ENCODE results near the gene IGHMBP2. TPM values are rescaled to one million over a fixed set of nuclear protein-coding genes. Genes with fewer than 3 reads are reported as not detected.

The IGHMBP2 gene
- total RNA-seq, 4 donors from 2014 or later: 25.2 to 195 (median 111) TPM

DNA sequence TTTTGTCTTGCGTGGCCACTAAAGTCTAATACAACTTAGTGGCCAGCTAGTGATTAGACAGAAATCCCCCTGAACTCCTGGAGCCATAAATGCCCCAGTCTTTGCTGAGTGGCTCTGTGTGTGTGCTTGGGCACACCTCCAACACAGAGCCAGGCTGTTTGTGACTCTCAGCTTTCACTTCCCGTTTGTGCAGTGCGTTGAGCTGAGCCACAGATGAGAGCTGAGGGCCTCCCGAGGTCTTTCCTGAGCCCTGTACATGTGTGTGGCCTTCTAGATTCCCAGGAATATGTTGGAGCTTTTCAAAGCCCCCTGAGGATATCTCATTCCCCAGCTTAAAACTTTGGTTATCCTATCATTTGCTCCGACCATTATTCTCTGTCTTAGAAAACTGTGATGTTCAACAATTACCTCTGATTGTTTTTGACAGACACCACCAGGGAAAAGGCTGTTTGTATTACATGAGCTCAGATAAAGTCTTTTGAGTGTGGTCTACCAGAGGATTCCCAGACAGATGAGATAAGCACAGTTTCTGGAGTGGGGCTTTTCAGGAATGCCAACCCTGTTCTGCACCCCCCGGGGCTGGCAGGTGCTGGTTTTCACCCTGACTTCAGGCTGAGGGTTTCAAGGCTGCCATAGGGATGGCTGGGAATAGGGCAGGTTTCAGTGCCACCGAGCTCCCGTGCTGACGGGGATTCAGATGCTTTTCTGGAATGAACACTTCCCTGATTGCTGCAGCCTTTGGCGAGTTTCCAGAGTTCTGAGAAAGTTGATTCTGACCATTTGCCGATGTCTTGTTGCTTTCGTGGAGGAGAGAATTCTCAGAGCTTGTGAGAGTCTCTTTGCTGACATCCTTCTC, 23.8 kb downstream of the IGHMBP2 start:
- peaks cover 0 to 41% (median 19%) of the 10 kb centered on the region in 4 donors for H3K36me3 ChIP-seq
- H3K9me3 ChIP-seq: peaks cover 16 to 17% of the 10 kb centered on the region in 2 donors
- peak overlapping the region; percentile 68 to 73 (median 70) for H3K27ac ChIP-seq
- H3K4me1 ChIP-seq: peaks cover 0 to 18% (median 12%) of the 10 kb centered on the region in 4 donors
- no peak overlapping the region for H3K4me3 ChIP-seq
- no peaks in the 10 kb centered on the region for H3K27me3 ChIP-seq
- peak; percentile 37 for DNase-seq
- in situ Hi-C loops (cut with MboI; ENCODE audit: low pct_ligation_motif_present in 1 of 4, low pct_unique_long_range_greater_than_20kb in 1 of 4, low sequenced_read_pairs in 3 of 4): no loop called here
- 58 to 86% methylated on average over 4 to 12 of the region's 12 CpGs for whole genome bisulfite sequencing, 2 donors (ENCODE audit: low coverage in 1 of 2)
- TF ChIP-seq POLR2AphosphoS5 (IDR thresholded peaks at IDR 0.05): no peak
- intact Hi-C loops (cut with DNase I; ENCODE audit: low total_unique reads): loop anchor here (5.0 kb wide), 1 partner anchor 80 kb away; no protein-coding TSS in a partner anchor

DNA sequence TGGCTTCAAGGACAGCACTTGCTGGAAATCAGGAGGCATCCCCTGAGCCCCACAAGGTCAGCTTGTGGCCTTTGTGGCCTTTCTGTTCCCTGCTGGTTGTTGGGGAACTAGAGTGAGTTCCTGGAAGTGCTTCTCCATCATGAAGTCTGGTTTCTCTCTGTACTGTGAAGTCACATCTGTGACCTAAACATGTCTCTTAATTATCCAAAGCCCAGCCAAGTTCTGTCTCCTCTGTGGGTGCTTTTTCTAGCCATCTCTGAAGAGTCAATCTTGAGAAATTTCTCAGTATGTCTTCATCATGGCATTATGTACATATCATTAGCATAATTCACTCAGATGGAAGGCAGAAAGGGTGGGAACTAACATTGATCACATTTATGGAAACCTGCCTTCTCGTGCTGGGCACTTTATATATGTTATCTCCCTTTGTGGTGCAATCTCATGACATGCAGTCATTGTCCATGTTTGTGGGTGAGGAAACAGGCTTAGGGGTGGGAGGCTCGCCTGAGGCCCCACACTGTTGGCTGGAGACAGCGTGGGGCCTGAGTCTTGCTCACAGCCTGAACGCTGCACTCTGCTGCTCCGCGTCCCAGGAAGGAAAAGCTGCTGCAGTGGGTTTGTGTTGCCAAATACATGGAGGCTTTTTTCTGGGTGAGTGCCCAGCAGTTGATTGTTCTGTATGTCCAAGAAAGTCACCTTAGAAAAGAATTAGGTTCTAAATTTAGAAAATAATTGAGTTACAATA, 24.6 kb downstream of the IGHMBP2 start:
- 92% methylated on average over 6 of the region's 6 CpGs; no CpG with 5 or more reads in 1 of the 2 donors for WGBS, 2 donors (ENCODE audit: low coverage in 1 of 2)
- in situ Hi-C loops (cut with MboI; ENCODE audit: low pct_ligation_motif_present in 1 of 4, low pct_unique_long_range_greater_than_20kb in 1 of 4, low sequenced_read_pairs in 3 of 4) (no loop called here), intact Hi-C loops (cut with DNase I; ENCODE audit: low total_unique reads) (loop anchor here (5.0 kb wide), 1 partner anchor 79 kb away; no protein-coding TSS in a partner anchor)
- Histone ChIP-seq H3K27me3 (no peaks in the 10 kb centered on the region), H3K36me3 (peaks cover 0 to 40% (median 18%) of the 10 kb centered on the region in 4 donors), H3K4me3 (no peak overlapping the region), H3K27ac (peak overlapping the region; percentile 68 to 73 (median 70)), H3K9me3 (peaks cover 16 to 17% of the 10 kb centered on the region in 2 donors), H3K4me1 (peaks cover 0 to 18% (median 12%) of the 10 kb centered on the region in 4 donors)
- no peak for DNase-seq
- no peak for TF ChIP-seq POLR2A (IDR thresholded peaks at IDR 0.05)
- peak; percentile 36 to 72 (median 65) for TF ChIP-seq POLR2AphosphoS5 (IDR thresholded peaks at IDR 0.05)
- peak; percentile 86 for TF ChIP-seq EP300 (IDR thresholded peaks at IDR 0.05; ENCODE audit: low read depth)

DNA sequence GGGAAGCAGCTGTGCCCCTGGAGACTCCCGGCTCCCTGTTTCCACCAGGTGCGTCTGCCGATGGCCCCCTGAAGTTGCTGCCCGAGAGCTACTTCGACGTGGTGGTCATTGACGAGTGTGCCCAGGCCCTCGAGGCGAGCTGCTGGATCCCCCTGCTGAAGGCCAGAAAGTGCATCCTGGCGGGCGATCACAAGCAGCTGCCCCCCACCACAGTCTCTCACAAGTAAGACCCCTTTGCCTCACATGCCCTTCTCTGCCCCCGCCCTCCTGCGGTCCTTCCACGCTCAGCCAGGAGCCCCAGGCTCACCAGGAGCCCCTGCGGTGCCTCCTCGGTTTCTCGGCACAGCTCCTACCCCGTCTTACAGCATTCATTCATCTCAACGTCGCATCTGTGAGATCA, 25.4 kb downstream of the IGHMBP2 start:
- in situ Hi-C loops (cut with MboI; ENCODE audit: low pct_ligation_motif_present in 1 of 4, low pct_unique_long_range_greater_than_20kb in 1 of 4, low sequenced_read_pairs in 3 of 4): no loop called here

DNA sequence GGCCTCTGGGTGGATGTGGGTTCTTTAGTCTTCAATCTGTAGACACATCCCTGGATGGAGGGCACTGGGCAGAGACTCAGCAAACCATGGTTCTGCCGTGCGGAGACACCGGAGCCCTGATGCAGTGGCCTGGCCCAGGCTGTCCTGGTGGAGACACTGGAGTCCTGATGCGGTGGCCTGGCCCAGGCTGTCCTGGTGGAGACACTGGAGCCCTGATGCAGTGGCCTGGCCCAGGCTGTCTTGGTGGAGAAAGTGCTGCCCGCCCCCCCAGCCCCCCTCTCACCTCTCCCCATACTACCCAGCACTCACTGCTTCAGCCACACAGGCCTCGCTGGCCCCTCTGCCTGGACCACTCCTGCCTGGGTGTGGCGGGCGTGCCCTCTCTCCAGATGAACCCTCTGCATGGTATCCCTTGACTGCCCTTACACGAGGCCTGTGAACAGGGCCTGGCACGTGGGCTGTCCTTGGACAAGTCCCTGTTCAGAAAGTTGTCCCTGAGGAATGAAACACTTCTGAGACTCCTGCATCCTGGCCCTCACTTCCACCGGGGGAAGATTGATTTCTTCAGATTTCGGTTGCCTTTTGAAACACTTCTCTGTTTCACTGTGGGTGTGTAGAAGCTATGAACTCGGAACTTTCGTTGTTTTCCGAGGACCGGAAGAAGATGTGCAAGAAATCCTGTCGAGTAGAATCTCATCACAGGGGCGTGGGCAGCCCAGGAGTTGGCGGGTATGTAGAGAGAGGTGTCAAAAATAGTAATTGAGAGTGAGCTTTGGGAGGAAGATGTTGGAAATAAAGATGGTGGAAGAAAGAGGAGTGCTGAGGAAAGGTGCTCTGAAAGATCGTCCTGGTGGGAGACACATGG, 26.2 kb downstream of the IGHMBP2 start:
- Histone ChIP-seq H3K4me3 (no peak overlapping the region), H3K9me3 (peaks cover 10% of the 10 kb centered on the region in 2 donors), H3K27ac (peak overlapping the region in 2 of 4 donors; percentile 68 to 73), H3K4me1 (peaks cover 0 to 18% (median 11%) of the 10 kb centered on the region in 4 donors), H3K36me3 (peaks cover 0 to 32% (median 13%) of the 10 kb centered on the region in 4 donors), H3K27me3 (no peaks in the 10 kb centered on the region)
- in situ Hi-C loops (cut with MboI; ENCODE audit: low pct_ligation_motif_present in 1 of 4, low pct_unique_long_range_greater_than_20kb in 1 of 4, low sequenced_read_pairs in 3 of 4): no loop called here
- intact Hi-C loops (cut with DNase I; ENCODE audit: low total_unique reads): loop anchor here (5.0 kb wide), 1 partner anchor 77 kb away; no protein-coding TSS in a partner anchor
- 95 to 100% methylated on average over 6 to 19 of the region's 20 CpGs for WGBS, 2 donors (ENCODE audit: low coverage in 1 of 2)
- DNase-seq: no peak
- TF ChIP-seq EP300 (IDR thresholded peaks at IDR 0.05; ENCODE audit: low read depth) (no peak), POLR2AphosphoS5 (IDR thresholded peaks at IDR 0.05) (no peak)

More for the DNA sequence above, 25.4 kb downstream of the IGHMBP2 start:
- intact Hi-C loops (cut with DNase I; ENCODE audit: low total_unique reads): loop anchor here (5.0 kb wide), 1 partner anchor 78 kb away; no protein-coding TSS in a partner anchor
- Histone ChIP-seq H3K4me1 (peaks cover 0 to 18% (median 11%) of the 10 kb centered on the region in 4 donors), H3K36me3 (peaks cover 0 to 40% (median 17%) of the 10 kb centered on the region in 4 donors), H3K27ac (peak overlapping the region; percentile 68 to 73 (median 70)), H3K9me3 (peaks cover 16 to 17% of the 10 kb centered on the region in 2 donors), H3K4me3 (no peak overlapping the region), H3K27me3 (no peaks in the 10 kb centered on the region)
- TF ChIP-seq POLR2AphosphoS5 (IDR thresholded peaks at IDR 0.05) (no peak), EP300 (IDR thresholded peaks at IDR 0.05; ENCODE audit: low read depth) (no peak), POLR2A (IDR thresholded peaks at IDR 0.05) (no peak)
- WGBS, 2 donors (ENCODE audit: low coverage in 1 of 2): 96 to 100% methylated on average over 3 to 19 of the region's 20 CpGs
- DNase-seq: no peak

DNA sequence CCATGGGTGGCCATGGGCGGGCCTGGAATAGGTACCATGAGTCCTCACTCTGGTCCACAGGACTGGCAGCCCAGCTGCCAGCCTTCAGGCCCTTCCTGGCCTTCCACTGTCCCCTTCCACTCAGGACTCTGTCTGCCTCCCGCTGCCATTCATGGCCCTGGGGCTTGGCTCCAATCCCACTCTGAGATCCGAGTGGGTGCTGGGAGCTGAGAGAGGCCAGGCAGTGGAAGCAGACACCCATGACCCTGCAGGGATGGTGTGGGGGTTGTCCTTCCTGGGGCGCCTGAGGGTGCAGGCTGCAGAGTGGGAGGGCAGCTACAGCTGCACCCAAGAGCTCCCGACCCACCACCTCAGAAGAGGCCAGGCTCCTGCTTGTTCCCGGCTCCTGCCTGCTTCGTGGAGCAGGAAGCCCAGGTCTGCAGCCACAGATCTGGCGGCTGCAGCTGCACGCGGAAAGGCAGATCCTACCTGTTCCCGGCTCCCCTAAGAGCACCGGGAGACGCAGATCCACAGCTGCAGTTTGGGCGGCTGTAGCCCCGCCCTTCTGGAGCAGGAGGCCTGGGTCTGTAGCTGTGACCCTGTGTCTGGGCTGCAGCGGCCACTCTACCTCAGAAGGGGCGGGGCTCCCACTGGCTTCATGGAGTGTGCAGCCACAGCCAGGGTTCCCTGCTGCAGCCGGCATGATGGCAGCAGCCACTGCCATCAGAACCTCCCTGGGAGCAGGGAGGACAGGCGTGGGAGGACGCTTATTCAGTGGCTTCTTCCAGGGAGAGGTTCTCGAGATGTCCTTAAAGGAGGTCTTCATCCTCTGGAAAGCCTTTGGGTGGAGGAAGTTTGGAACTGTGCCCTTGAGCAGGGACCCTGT, 27.5 kb downstream of the IGHMBP2 start:
- Histone ChIP-seq H3K27me3 (no peaks in the 10 kb centered on the region), H3K4me3 (no peak overlapping the region), H3K4me1 (peaks cover 0 to 18% (median 11%) of the 10 kb centered on the region in 4 donors), H3K36me3 (peaks cover 0 to 20% (median 8%) of the 10 kb centered on the region in 4 donors), H3K27ac (no peak overlapping the region), H3K9me3 (no peaks in the 10 kb centered on the region)
- 92% methylated on average over 10 of the region's 21 CpGs; no CpG with 5 or more reads in 1 of the 2 donors for WGBS, 2 donors (ENCODE audit: low coverage in 1 of 2)
- TF ChIP-seq, protein P1, sequence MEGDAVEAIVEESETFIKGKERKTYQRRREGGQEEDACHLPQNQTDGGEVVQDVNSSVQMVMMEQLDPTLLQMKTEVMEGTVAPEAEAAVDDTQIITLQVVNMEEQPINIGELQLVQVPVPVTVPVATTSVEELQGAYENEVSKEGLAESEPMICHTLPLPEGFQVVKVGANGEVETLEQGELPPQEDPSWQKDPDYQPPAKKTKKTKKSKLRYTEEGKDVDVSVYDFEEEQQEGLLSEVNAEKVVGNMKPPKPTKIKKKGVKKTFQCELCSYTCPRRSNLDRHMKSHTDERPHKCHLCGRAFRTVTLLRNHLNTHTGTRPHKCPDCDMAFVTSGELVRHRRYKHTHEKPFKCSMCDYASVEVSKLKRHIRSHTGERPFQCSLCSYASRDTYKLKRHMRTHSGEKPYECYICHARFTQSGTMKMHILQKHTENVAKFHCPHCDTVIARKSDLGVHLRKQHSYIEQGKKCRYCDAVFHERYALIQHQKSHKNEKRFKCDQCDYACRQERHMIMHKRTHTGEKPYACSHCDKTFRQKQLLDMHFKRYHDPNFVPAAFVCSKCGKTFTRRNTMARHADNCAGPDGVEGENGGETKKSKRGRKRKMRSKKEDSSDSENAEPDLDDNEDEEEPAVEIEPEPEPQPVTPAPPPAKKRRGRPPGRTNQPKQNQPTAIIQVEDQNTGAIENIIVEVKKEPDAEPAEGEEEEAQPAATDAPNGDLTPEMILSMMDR (IDR thresholded peaks at IDR 0.05): no peak
- no peak for TF ChIP-seq EP300 (IDR thresholded peaks at IDR 0.05; ENCODE audit: low read depth)
- no peak for TF ChIP-seq POLR2A (IDR thresholded peaks at IDR 0.05)
- TF ChIP-seq POLR2AphosphoS5 (IDR thresholded peaks at IDR 0.05): no peak
- intact Hi-C loops (cut with DNase I; ENCODE audit: low total_unique reads) (no loop called here), in situ Hi-C loops (cut with MboI; ENCODE audit: low pct_ligation_motif_present in 1 of 4, low pct_unique_long_range_greater_than_20kb in 1 of 4, low sequenced_read_pairs in 3 of 4) (no loop called here)
- no peak for DNase-seq
